Natural killer cell treated with Interleukin-12 subunit alpha and Interleukin-12 subunit beta and Interleukin-15 and Interleukin-18, amount 100 ng/mL, for 72 hours (primary cell): ENCODE results near the gene LARGE1. TPM values are rescaled to one million over a fixed set of nuclear protein-coding genes. Genes with fewer than 3 reads are reported as not detected.

Experiments
- ATAC-seq, 2 donors: fragments of 150-1000 bp; cut with Tn5 transposase in 1 of 2; sonication (Bioruptor Pico), chemical (Tn5 transposase) in 1 of 2; 2 replicates each; pipeline ENCODE4 v1.10.0; 2021
- DNase-seq: peaks from one replicate; pipeline ENCODE4 v3.0.0; 2022; ENCODE audit warnings: low spot score
- H3K27ac Mint-ChIP-seq, 2 donors: 1 replicate in 1 of 2; 2 replicates in 1 of 2; pipeline ENCODE4 v1.8.0; 2022; ENCODE audit warnings: mixed read lengths in 2 of 2, mild to moderate bottlenecking in 1 of 2, moderate library complexity in 1 of 2
- H3K27me3 Mint-ChIP-seq, 2 donors: 1 replicate in 1 of 2; 2 replicates in 1 of 2; pipeline ENCODE4 v1.8.0; 2022; ENCODE audit warnings: mixed read lengths in 2 of 2
- H3K36me3 Mint-ChIP-seq: one replicate; pipeline ENCODE4 v1.8.0; 2022; ENCODE audit warnings: mixed read lengths
- H3K4me1 Mint-ChIP-seq, 2 donors: 1 replicate in 1 of 2; 2 replicates in 1 of 2; pipeline ENCODE4 v1.8.0; 2022; ENCODE audit warnings: low read depth in 2 of 2, mixed read lengths in 2 of 2, mild to moderate bottlenecking in 1 of 2
- H3K4me3 Mint-ChIP-seq: one replicate; pipeline ENCODE4 v1.8.0; 2022; ENCODE audit warnings: mixed read lengths
- H3K9me3 Mint-ChIP-seq: 2 replicates; pipeline ENCODE4 v1.8.0; 2022; ENCODE audit warnings: mixed read lengths
- total RNA-seq, 2 donors: library from RNA; stranded (reverse); gene quantifications; one replicate each; pipeline ENCODE4 v1.2.3, GENCODE V29; 2022

Gene LARGE1
- total RNA-seq, 2 donors from 2014 or later: 6.9 to 9.0 TPM

DNA sequence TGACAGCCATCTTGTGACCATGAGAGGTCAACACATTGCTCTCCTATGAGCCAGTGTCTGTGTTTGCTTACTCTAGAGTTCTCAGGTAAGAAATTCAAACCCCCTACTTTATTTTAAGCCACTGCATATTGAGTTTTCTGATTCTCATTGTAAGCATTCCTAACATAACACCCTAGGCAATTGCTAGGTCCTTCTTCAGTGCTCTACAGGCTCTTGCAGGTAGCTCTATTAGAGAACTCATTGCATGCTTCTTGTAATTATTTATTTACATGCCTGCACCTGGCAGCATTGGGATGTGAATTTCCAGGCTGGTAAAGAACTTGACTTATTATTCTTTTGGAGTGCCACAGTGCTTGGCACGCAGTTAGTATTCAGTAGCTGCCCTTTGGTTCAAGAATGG, 573.3 kb downstream of the LARGE1 start:
- Mint-ChIP-seq H3K9me3 (no peaks in the 10 kb centered on the region), H3K27me3 (no peaks in the 10 kb centered on the region), H3K4me3 (no peak overlapping the region), H3K36me3 (no peaks in the 10 kb centered on the region), H3K27ac (no peak overlapping the region), H3K4me1 (no peaks in the 10 kb centered on the region)
- ATAC-seq (no peak), DNase-seq (no peak)

DNA sequence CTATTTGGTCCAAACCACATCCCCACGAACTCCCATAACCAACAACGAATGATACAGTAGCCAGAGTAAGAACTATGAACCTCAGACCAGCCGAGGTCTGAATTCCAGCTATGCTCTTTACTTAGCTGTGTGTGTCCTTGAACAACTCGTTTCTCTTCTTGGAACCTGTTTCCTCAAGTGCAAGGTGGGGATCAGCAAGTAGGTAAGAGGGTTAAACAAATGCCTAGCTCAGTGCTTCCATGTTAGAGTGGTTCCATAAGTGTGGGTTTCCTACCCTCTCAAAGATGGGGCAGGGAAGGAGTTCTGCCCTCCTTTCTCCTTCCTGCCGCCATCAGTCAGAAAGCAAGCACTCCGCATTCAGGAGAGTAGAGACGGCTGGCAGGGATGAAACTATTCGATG, 578.7 kb downstream of the LARGE1 start:
- no peaks in the 10 kb centered on the region for H3K36me3 Mint-ChIP-seq
- no peak overlapping the region for H3K27ac Mint-ChIP-seq
- ATAC-seq: no peak
- H3K4me1 Mint-ChIP-seq: no peaks in the 10 kb centered on the region
- H3K27me3 Mint-ChIP-seq: peaks cover 0 to 2% of the 10 kb centered on the region in 2 donors
- H3K9me3 Mint-ChIP-seq: no peaks in the 10 kb centered on the region
- H3K4me3 Mint-ChIP-seq: no peak overlapping the region
- DNase-seq: no peak

DNA sequence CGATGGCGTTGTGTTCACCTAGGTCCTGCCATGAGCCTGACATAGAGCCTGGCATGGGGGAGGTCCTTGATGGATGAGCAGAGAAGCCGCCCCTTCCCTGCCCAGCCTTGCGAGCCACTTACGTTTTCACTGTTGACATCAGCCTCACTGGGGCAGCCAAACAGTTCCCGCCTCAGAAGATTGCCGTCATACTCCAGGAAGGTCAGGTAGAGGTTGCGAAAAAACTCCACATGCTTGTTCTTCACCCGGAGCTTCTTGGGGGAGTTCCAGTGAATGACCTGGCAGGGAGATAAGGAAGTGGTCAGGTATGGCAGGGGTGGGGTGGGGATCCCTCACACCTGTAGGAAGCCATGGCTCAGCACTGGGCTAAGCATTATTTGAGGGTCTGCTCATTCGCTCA, 582.8 kb downstream of the LARGE1 start:
- no peaks in the 10 kb centered on the region for H3K4me1 Mint-ChIP-seq
- H3K9me3 Mint-ChIP-seq: no peaks in the 10 kb centered on the region
- no peaks in the 10 kb centered on the region for H3K36me3 Mint-ChIP-seq
- no peak for DNase-seq
- no peak overlapping the region for H3K4me3 Mint-ChIP-seq
- H3K27ac Mint-ChIP-seq: no peak overlapping the region
- H3K27me3 Mint-ChIP-seq: peaks cover 0 to 2% of the 10 kb centered on the region in 2 donors
- ATAC-seq: no peak

DNA sequence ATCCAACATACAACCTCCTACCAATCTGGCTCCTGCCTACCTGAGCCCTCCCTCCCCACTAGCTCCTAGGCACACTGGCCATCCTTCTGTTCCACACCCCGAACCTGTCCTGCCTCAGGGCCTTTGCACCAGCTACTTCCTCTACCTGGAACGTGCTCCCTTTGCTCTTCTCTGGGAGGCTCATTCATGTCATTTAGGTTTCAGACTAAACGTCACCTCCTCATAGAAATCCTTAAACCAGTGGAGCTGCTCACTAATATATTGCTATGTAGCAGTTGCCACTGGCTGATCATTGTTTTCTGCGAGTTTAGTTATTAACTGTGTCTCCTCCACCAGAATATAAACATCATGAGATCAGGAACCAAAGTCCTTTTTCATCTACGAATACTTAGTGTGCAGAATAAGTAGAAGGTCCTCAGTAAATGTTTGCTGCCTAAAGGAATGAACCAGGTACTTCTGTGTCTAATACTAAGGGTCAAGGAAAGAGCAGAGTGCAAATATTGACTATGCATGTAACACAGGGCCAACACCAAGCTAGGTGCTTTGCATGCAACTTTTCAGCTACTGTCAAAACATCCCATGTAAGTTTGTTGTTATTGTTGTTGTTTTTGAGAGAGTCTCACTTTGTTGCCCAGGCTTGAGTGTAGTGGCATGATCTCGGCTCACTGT, 584.5 kb downstream of the LARGE1 start:
- Mint-ChIP-seq H3K4me1 (no peaks in the 10 kb centered on the region), H3K9me3 (no peaks in the 10 kb centered on the region), H3K4me3 (no peak overlapping the region), H3K36me3 (no peaks in the 10 kb centered on the region), H3K27ac (no peak overlapping the region), H3K27me3 (peaks cover 0 to 4% of the 10 kb centered on the region in 2 donors)
- ATAC-seq (no peak), DNase-seq (no peak)

DNA sequence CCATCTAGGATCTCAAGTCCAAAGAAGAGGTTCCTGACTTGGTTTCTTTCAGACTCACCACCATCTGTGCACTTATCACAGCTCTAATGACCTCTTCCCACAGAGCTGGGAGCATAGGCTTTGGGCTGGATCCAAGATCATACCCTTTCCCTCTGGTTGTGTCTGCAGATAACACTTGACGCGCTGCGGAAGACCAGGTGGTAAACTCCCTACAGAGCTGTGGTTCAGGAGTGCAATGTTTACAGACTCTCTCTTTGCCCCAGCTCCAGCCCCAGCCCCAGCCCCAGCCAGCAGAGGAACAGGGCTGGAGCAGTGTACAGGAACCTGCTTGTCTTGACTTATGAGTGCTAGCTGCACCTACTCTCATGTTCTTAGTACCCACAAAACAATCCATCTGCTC, 587.7 kb downstream of the LARGE1 start:
- Mint-ChIP-seq H3K4me3 (no peak overlapping the region), H3K27ac (no peak overlapping the region), H3K4me1 (no peaks in the 10 kb centered on the region), H3K36me3 (no peaks in the 10 kb centered on the region), H3K9me3 (no peaks in the 10 kb centered on the region), H3K27me3 (peaks cover 0 to 2% of the 10 kb centered on the region in 2 donors)
- ATAC-seq: no peak
- no peak for DNase-seq

DNA sequence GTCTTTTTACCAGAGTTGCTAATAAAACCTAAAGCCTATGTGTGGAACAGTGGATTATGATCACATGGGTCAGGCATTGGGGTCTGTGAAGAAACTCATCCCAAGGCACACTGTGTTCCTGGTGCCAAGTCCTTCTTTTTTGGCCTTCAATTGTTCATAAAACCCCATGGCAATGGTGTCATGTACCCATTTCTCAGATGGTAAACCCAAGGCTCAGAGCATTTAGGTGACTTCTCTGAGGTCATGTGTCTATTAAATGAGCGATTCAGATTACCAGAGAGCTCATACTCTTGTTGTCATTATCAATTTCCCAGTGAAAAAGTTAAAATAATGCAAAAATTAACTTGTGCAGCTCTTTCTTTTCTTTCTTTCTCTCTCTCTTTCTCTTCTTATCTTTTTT, 589.3 kb downstream of the LARGE1 start:
- Mint-ChIP-seq H3K27me3 (peaks cover 0 to 2% of the 10 kb centered on the region in 2 donors), H3K4me3 (no peak overlapping the region), H3K9me3 (no peaks in the 10 kb centered on the region), H3K36me3 (no peaks in the 10 kb centered on the region), H3K27ac (no peak overlapping the region), H3K4me1 (no peaks in the 10 kb centered on the region)
- ATAC-seq (no peak), DNase-seq (no peak)

DNA sequence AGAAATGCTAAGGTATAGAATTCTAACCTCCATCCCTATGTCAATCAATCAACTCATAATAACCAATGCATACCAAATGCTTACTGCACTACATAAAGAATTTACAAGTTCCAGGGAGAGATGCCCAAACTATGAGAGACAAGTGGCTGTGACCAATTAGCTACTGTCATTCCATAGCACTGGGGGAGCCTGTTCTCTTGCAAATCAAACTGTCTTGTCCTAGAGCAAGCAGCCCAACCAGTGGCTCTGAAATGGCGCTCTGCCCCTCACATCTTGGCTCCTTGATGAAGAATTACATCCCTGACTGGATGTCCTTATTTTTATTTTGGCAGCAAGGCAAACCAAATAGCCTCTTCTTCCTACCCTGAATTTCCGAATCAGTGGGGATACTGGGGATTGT, 589.7 kb downstream of the LARGE1 start:
- Mint-ChIP-seq H3K4me1 (no peaks in the 10 kb centered on the region), H3K36me3 (no peaks in the 10 kb centered on the region), H3K27ac (no peak overlapping the region)

DNA sequence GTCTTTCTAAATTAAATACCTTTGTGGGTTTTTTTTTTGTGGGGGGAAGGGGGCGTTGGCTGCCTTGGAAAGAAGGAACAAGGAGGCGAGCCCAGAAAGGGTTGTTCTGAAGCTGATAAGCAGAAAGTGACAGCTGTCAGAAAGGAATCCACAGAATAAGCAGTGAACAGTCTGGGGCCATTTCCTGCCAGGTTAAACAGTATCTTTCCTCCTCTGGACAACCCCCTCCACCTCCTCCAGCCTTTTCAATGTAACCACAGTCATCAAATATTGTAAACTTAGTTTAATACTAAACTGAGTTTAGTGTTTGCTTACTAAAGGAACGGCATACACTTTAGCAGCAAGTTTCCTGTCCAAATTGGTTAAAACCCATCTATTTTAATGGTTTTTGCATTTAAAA, 590.9 kb downstream of the LARGE1 start:
- Mint-ChIP-seq H3K4me1 (no peaks in the 10 kb centered on the region), H3K36me3 (no peaks in the 10 kb centered on the region), H3K27me3 (peaks cover 0 to 2% of the 10 kb centered on the region in 2 donors), H3K27ac (no peak overlapping the region), H3K9me3 (no peaks in the 10 kb centered on the region), H3K4me3 (no peak overlapping the region)
- ATAC-seq (no peak), DNase-seq (no peak)

More for the DNA sequence above, 589.7 kb downstream of the LARGE1 start:
- no peak for DNase-seq
- Mint-ChIP-seq H3K9me3 (no peaks in the 10 kb centered on the region), H3K27me3 (peaks cover 0 to 2% of the 10 kb centered on the region in 2 donors), H3K4me3 (no peak overlapping the region)
- ATAC-seq: no peak

DNA sequence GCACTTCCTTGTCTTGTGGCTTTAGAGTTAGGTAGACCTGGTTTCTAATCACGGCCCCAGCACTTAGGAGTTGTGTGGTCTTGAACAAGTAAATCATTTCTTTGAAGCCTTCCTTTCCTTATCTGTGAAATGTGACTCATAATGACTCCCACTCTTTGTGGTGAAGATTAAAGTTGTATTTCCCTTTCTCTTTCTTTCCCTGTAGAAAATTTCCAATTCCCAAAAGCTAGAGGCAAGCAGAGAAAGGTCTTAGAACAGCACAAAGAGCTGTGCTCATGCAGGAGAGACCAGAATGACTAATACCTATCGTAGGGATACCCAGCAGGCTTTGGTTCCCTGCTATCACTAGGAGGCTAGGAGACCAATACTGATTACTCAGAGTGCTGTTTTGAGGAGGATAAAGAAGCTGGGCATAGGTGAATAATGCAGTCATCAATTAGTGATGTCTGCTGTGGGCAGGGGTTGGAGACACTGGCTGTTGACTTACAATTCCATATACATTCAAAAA, 591.4 kb downstream of the LARGE1 start:
- Mint-ChIP-seq H3K4me1 (no peaks in the 10 kb centered on the region), H3K27me3 (peaks cover 0 to 2% of the 10 kb centered on the region in 2 donors), H3K36me3 (no peaks in the 10 kb centered on the region), H3K27ac (no peak overlapping the region), H3K4me3 (no peak overlapping the region), H3K9me3 (no peaks in the 10 kb centered on the region)
- ATAC-seq (no peak), DNase-seq (no peak)

DNA sequence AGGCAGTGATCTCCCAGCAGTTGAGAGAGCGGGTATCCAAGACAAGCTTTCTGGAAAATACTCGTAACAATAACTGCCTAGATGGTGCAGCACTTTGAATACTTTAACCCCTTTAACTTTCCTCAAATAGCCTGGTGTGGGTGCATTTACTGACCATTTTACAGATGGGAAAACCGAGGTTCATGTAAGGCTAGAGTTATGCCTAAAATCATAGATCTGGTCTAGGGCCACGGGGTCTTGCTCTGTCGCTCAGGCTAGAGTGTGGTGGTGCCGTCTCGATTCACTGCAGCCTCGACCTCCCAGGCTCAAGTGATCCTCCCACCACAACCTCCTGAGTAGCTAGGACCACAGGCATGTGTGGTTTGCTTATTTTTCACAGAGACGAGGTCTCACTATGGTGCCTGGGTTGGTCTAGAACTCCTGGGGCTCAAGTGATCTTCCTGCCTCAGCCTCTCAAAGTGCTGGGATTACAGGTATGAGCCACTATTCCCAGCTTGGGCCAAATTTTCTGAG, 592.9 kb downstream of the LARGE1 start:
- ATAC-seq: no peak
- Mint-ChIP-seq H3K36me3 (no peaks in the 10 kb centered on the region), H3K4me1 (no peaks in the 10 kb centered on the region), H3K27ac (no peak overlapping the region), H3K4me3 (no peak overlapping the region), H3K27me3 (peaks cover 0 to 2% of the 10 kb centered on the region in 2 donors), H3K9me3 (no peaks in the 10 kb centered on the region)
- DNase-seq: no peak

DNA sequence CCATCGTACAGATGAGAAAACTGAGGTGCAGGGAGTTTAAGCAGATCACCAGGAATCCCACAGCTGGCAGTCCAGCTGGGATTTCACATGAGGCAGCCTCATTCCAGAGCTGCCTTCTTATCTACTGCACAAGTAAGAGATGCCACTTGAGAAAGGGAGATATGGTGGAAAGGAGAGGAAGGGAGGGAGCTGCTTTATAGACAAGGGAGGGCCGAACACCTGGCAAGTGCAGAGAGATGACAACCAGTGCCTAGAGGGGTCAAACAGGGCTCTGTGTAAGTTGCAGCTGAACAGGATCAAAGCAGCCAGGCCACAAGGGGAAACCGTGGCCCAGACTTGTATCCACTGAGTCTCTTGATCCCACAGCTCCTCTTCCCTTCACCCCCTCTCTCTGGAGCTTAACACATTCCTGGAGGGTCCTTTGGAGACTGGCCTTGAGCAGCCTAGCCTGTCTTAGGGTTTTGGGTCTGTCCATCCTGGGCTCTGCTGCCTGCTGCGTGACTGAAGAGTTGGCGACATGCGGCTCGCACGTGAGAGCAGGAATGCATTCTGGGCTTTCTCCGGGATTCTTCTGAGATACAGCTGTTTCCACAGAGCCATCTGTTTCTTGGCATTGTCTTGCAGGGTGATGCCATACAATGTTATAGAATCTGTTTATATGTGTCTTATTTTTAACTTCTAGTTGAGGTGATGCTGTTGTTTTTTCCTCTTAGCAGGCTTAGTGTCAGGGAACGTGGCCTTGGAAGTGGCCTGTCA, 593.6 kb downstream of the LARGE1 start:
- no peaks in the 10 kb centered on the region for H3K36me3 Mint-ChIP-seq
- ATAC-seq: no peak
- no peak overlapping the region for H3K4me3 Mint-ChIP-seq
- H3K27ac Mint-ChIP-seq: no peak overlapping the region
- H3K27me3 Mint-ChIP-seq: peaks cover 0 to under 1% of the 10 kb centered on the region in 2 donors
- H3K9me3 Mint-ChIP-seq: no peaks in the 10 kb centered on the region
- H3K4me1 Mint-ChIP-seq: no peaks in the 10 kb centered on the region
- DNase-seq: no peak

DNA sequence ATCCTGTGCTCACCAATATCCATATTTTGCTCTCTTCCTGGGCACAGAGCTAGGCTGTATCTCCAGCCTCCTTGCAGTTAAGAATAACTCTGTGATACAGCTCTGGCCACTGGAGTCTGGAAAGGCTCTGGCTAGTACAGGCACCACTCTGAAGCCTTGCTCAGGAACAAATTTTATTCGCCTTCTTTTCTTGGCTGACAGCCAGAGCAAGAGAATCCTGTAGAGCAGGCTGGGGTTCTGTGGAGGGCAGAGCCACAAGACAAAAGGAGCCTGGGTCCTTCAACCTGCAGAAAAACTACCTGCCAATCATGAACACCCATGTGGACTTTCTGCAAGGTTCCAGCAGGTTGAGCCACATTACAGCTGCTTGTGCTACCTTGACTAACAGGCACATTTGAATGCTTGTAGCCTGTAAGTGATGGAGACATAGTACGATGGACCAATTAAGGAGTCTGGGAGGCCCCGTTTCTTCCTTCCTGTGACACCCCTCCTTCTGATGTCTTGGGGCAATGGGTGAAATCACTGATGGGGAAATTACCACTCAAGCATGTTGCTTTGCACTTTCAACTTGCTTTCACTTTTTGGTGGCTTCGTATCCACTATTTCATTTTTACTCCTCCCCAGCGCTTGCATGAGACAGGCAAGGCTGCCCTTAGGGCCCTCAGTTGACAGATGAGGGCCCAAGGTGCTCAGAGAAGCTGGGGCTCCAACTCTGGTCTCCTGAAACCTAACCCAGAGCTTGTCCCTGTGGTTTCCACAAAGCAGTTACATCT, 594.9 kb downstream of the LARGE1 start:
- DNase-seq (no peak), ATAC-seq (no peak)
- Mint-ChIP-seq H3K4me1 (peaks cover 0 to 5% of the 10 kb centered on the region in 2 donors), H3K4me3 (no peak overlapping the region), H3K36me3 (peaks cover under 1% of the 10 kb centered on the region), H3K27ac (no peak overlapping the region), H3K9me3 (no peaks in the 10 kb centered on the region), H3K27me3 (no peaks in the 10 kb centered on the region)

DNA sequence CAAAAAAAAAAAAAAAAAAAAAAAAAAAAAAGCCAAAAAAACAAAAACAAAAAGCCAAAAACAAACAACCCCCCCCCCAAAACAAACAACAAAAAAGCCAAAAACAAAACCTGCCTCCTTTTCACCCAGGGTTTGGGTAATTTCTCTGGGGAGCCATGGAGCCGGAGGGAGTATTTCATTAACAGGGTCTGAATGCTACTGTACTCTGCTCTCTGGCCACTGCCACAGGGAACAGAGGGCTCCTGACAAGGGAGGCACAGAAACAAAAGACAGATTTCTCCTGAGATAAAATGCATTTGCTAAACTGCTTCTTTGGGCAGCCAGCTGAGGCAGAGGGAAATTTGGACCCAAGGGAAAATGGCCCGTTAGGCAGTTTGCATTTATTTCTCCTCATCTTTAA, 596.0 kb downstream of the LARGE1 start:
- H3K36me3 Mint-ChIP-seq: peaks cover 4% of the 10 kb centered on the region
- no peak overlapping the region for H3K27ac Mint-ChIP-seq
- H3K4me1 Mint-ChIP-seq: peaks cover 0 to 5% of the 10 kb centered on the region in 2 donors
- no peaks in the 10 kb centered on the region for H3K27me3 Mint-ChIP-seq
- no peak for ATAC-seq
- H3K4me3 Mint-ChIP-seq: no peak overlapping the region
- DNase-seq: no peak
- no peaks in the 10 kb centered on the region for H3K9me3 Mint-ChIP-seq

DNA sequence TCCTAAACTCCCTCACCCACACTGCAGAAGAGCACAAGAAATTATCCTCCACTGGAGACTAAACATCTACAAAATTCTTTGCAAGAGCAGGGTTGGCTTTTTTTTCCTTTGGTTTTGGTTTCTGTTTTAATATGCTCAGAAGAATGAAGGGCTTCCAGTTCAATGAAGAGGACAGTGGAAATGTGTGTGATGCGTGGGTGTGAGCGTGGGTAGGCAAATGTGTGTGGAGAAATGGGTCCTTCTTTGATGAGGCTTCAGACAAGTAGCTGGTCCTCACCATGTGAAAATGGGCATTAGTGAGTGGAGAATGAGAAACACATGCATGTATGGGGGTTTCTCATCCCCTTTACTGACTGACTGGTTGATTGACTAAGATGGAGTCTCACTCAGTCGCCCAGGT, 598.8 kb downstream of the LARGE1 start:
- no peaks in the 10 kb centered on the region for H3K9me3 Mint-ChIP-seq
- H3K27ac Mint-ChIP-seq: no peak overlapping the region
- ATAC-seq (no peak), DNase-seq (no peak)
- H3K27me3 Mint-ChIP-seq: no peaks in the 10 kb centered on the region
- peaks cover 4% of the 10 kb centered on the region for H3K36me3 Mint-ChIP-seq
- H3K4me3 Mint-ChIP-seq: no peak overlapping the region
- peaks cover 0 to 5% of the 10 kb centered on the region in 2 donors for H3K4me1 Mint-ChIP-seq
